SK-N-SH treated with all-trans-retinoic acid at 6 μM for 48 hours (cell line): Measurements from ENCODE around the gene NACC1.

Experiments used
- ATAC-seq: fragments of 200-7000 bp; cut with Tn5 transposase; 3 replicates; pipeline ENCODE4 v1.9.1; 2020; ENCODE audit warnings: mild to moderate bottlenecking, moderate library complexity
- ARNTL ChIP-seq: fragments of 450-650 bp; formaldehyde crosslinking; IDR thresholded peaks from 2 replicates; pipeline ENCODE4 v1.5.0; 2020; ENCODE audit warnings: low read depth, mild to moderate bottlenecking, moderate library complexity, borderline replicate concordance
- BACH2 ChIP-seq: fragments of 250-450 bp; sonication (Bioruptor Pico); IDR thresholded peaks from 2 replicates; pipeline ENCODE4 v1.9.0; 2021; ENCODE audit warnings: mild to moderate bottlenecking, borderline replicate concordance
- CREB5 ChIP-seq: fragments of 250-450 bp; sonication (Bioruptor Pico); IDR thresholded peaks from 2 replicates; pipeline ENCODE4 v1.5.1; 2020; ENCODE audit warnings: low read depth, mild to moderate bottlenecking, moderate library complexity
- ESRRG ChIP-seq: fragments of 250-450 bp; sonication (Bioruptor Pico); IDR thresholded peaks from 2 replicates; pipeline ENCODE4 v1.6.1; 2021; ENCODE audit warnings: mild to moderate bottlenecking
- GLIS3 ChIP-seq: fragments of 250-450 bp; sonication (Bioruptor Pico); IDR thresholded peaks from 2 replicates; pipeline ENCODE4 v1.5.0; 2020; ENCODE audit warnings: mild to moderate bottlenecking, moderate library complexity
- ISL1 ChIP-seq: fragments of 250-450 bp; sonication (Bioruptor Pico); IDR thresholded peaks from 2 replicates; pipeline ENCODE4 v2.1.2; 2022; ENCODE audit warnings: mild to moderate bottlenecking, moderate library complexity
- OSR1 ChIP-seq: fragments of 250-450 bp; sonication (Bioruptor Pico); IDR thresholded peaks from 2 replicates; pipeline ENCODE4 v1.8.0; 2022; ENCODE audit warnings: moderate library complexity, mild to moderate bottlenecking, inconsistent platforms
- PPARA ChIP-seq: fragments of 250-450 bp; sonication (Bioruptor Pico); IDR thresholded peaks from 2 replicates; pipeline ENCODE4 v1.5.0; 2020; ENCODE audit warnings: mild to moderate bottlenecking, borderline replicate concordance
- RARB ChIP-seq: fragments of 250-450 bp; sonication (Bioruptor Pico); IDR thresholded peaks from 2 replicates; pipeline ENCODE4 v1.8.0; 2021; ENCODE audit warnings: mild to moderate bottlenecking, moderate library complexity
- TCF4 ChIP-seq: fragments of 250-450 bp; sonication (Bioruptor Pico); IDR thresholded peaks from 2 replicates; pipeline ENCODE4 v1.8.0; 2021; ENCODE audit warnings: mild to moderate bottlenecking, moderate library complexity, borderline replicate concordance
- TOX ChIP-seq: fragments of 250-450 bp; sonication (Bioruptor Pico); IDR thresholded peaks from 2 replicates; pipeline ENCODE4 v1.8.0; 2021; ENCODE audit warnings: mild to moderate bottlenecking, moderate library complexity, borderline replicate concordance
- TSHZ2 ChIP-seq: fragments of 250-450 bp; sonication (Bioruptor Pico); IDR thresholded peaks from 2 replicates; pipeline ENCODE4 v1.5.0; 2020; ENCODE audit warnings: mild to moderate bottlenecking, moderate library complexity
- ZFP3 ChIP-seq: fragments of 250-450 bp; sonication (Bioruptor Pico); IDR thresholded peaks from 2 replicates; pipeline ENCODE4 v1.5.0; 2020; ENCODE audit warnings: mild to moderate bottlenecking, moderate library complexity
- ZFP30 ChIP-seq: fragments of 450-650 bp; formaldehyde crosslinking; IDR thresholded peaks from 2 replicates; pipeline ENCODE4 v1.5.0; 2022; ENCODE audit warnings: mild to moderate bottlenecking, moderate library complexity
- ZNF565 ChIP-seq: fragments of 450-650 bp; formaldehyde crosslinking; conservative IDR thresholded peaks from 2 replicates; pipeline ENCODE4 v1.5.0; 2020; ENCODE audit warnings: low read depth, mild to moderate bottlenecking, moderate library complexity
- ZNF70 ChIP-seq: fragments of 450-650 bp; formaldehyde crosslinking; IDR thresholded peaks from 2 replicates; pipeline ENCODE4 v1.5.0; 2020; ENCODE audit warnings: mild to moderate bottlenecking, moderate library complexity
- ZNF8 ChIP-seq: fragments of 450-650 bp; formaldehyde crosslinking; IDR thresholded peaks from 2 replicates; pipeline ENCODE4 v1.5.0; 2020; ENCODE audit warnings: mild to moderate bottlenecking, moderate library complexity
- TF ChIP-seq, protein P1 (sequence below): fragments of 250-450 bp; sonication (Bioruptor Pico); IDR thresholded peaks from 2 replicates; pipeline ENCODE4 v1.8.0; 2021; ENCODE audit warnings: low read depth, mild to moderate bottlenecking, moderate library complexity, borderline replicate concordance
- TF ChIP-seq, protein P2 (sequence below): fragments of 250-450 bp; sonication (Bioruptor Pico); IDR thresholded peaks from 2 replicates; pipeline ENCODE4 v1.5.1; 2021; ENCODE audit warnings: mild to moderate bottlenecking, moderate library complexity

NACC1 gene

GRCh38 chr19:13100841-13101589 lies 17.0 kb upstream of the NACC1 start:
- TF ChIP-seq, protein P1, sequence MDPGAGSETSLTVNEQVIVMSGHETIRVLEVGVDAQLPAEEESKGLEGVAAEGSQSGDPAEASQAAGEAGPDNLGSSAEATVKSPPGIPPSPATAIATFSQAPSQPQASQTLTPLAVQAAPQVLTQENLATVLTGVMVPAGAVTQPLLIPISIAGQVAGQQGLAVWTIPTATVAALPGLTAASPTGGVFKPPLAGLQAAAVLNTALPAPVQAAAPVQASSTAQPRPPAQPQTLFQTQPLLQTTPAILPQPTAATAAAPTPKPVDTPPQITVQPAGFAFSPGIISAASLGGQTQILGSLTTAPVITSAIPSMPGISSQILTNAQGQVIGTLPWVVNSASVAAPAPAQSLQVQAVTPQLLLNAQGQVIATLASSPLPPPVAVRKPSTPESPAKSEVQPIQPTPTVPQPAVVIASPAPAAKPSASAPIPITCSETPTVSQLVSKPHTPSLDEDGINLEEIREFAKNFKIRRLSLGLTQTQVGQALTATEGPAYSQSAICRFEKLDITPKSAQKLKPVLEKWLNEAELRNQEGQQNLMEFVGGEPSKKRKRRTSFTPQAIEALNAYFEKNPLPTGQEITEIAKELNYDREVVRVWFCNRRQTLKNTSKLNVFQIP, result no peak
- no peak for TF ChIP-seq TOX (CRISPR knock-in tag)
- TF ChIP-seq, protein P2, sequence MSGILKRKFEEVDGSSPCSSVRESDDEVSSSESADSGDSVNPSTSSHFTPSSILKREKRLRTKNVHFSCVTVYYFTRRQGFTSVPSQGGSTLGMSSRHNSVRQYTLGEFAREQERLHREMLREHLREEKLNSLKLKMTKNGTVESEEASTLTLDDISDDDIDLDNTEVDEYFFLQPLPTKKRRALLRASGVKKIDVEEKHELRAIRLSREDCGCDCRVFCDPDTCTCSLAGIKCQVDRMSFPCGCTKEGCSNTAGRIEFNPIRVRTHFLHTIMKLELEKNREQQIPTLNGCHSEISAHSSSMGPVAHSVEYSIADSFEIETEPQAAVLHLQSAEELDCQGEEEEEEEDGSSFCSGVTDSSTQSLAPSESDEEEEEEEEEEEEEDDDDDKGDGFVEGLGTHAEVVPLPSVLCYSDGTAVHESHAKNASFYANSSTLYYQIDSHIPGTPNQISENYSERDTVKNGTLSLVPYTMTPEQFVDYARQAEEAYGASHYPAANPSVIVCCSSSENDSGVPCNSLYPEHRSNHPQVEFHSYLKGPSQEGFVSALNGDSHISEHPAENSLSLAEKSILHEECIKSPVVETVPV (CRISPR knock-in tag), result no peak
- TF ChIP-seq ZNF565 (CRISPR knock-in tag), result no peak
- no peak for TF ChIP-seq GLIS3 (CRISPR knock-in tag)
- TF ChIP-seq PPARA (CRISPR knock-in tag), result no peak
- TF ChIP-seq TSHZ2, result no peak
- no peak for TF ChIP-seq OSR1
- no peak for TF ChIP-seq ZNF70 (CRISPR knock-in tag)
- ATAC-seq, result peak; percentile 7; the same call in 1 of the 3 replicates

- peak; percentile 14; the same call in 2 of the 3 replicates for ATAC-seq
- TF ChIP-seq, protein P1, result no peak
- TF ChIP-seq OSR1 (no peak), CREB5 (no peak), ZFP3 (no peak), ESRRG (no peak), ZFP30 (CRISPR knock-in tag) (no peak), RARB (CRISPR knock-in tag) (no peak), TCF4 (CRISPR knock-in tag) (no peak), ZNF70 (CRISPR knock-in tag) (no peak), ZNF8 (no peak), ZNF565 (CRISPR knock-in tag) (no peak), ARNTL (CRISPR knock-in tag) (no peak), TOX (CRISPR knock-in tag) (no peak), BACH2 (CRISPR knock-in tag) (no peak), PPARA (CRISPR knock-in tag) (no peak), ISL1 (CRISPR knock-in tag) (no peak), TSHZ2 (no peak)
- TF ChIP-seq, protein P2 (CRISPR knock-in tag), result no peak
These were observed 16.3 kb upstream of the NACC1 start for GRCh38 chr19:13101590-13102415.
